HEK293 (cell line): Measurements from ENCODE around the gene PCBD2.

Source experiments
- ELK4 ChIP-seq: IDR thresholded peaks from 2 replicates; pipeline ENCODE4 v1.6.1; 2011; ENCODE audit warnings: mild to moderate bottlenecking, low read depth, low read length, borderline replicate concordance
- GLIS1 ChIP-seq: fragments of 450-650 bp; formaldehyde crosslinking; IDR thresholded peaks from 2 replicates; pipeline ENCODE4 v1.5.1; 2016; ENCODE audit warnings: missing biosample characterization, missing genetic modification characterization
- KLF7 ChIP-seq: fragments of 450-650 bp; formaldehyde crosslinking; IDR thresholded peaks from 2 replicates; pipeline ENCODE4 v1.5.1; 2016; ENCODE audit warnings: missing biosample characterization, missing genetic modification characterization, borderline replicate concordance
- SALL2 ChIP-seq: fragments of 450-650 bp; formaldehyde crosslinking; IDR thresholded peaks from 2 replicates; pipeline ENCODE4 v1.5.0; 2017; ENCODE audit warnings: missing biosample characterization, mild to moderate bottlenecking, missing genetic modification characterization, borderline replicate concordance
- TRIM28 ChIP-seq: IDR thresholded peaks from 2 replicates; pipeline ENCODE4 v1.6.1; 2011; ENCODE audit warnings: low read length, control low read depth, borderline replicate concordance
- ZBTB6 ChIP-seq: fragments of 450-650 bp; formaldehyde crosslinking; IDR thresholded peaks from 2 replicates; pipeline ENCODE4 v1.5.1; 2017; ENCODE audit warnings: missing biosample characterization, missing genetic modification characterization
- ZFP37 ChIP-seq: fragments of 450-650 bp; formaldehyde crosslinking; IDR thresholded peaks from 2 replicates; pipeline ENCODE4 v1.5.1; 2016; ENCODE audit warnings: missing biosample characterization, missing genetic modification characterization
- ZFP69B ChIP-seq: fragments of 450-650 bp; formaldehyde crosslinking; IDR thresholded peaks from 2 replicates; pipeline ENCODE4 v1.5.1; 2016; ENCODE audit warnings: missing biosample characterization, missing genetic modification characterization
- ZNF16 ChIP-seq: fragments of 450-650 bp; formaldehyde crosslinking; IDR thresholded peaks from 2 replicates; pipeline ENCODE4 v1.5.1; 2016; ENCODE audit warnings: low read depth, missing biosample characterization, missing genetic modification characterization
- ZNF174 ChIP-seq: fragments of 450-650 bp; formaldehyde crosslinking; IDR thresholded peaks from 2 replicates; pipeline ENCODE4 v1.5.0; 2017; ENCODE audit warnings: missing biosample characterization, mild to moderate bottlenecking, missing genetic modification characterization
- ZNF221 ChIP-seq: fragments of 450-650 bp; formaldehyde crosslinking; IDR thresholded peaks from 2 replicates; pipeline ENCODE4 v1.5.1; 2017; ENCODE audit warnings: missing biosample characterization, missing genetic modification characterization, borderline replicate concordance
- ZNF23 ChIP-seq: fragments of 450-650 bp; formaldehyde crosslinking; IDR thresholded peaks from 2 replicates; pipeline ENCODE4 v1.5.1; 2016; ENCODE audit warnings: missing biosample characterization, missing genetic modification characterization, borderline replicate concordance
- ZNF248 ChIP-seq: fragments of 450-650 bp; formaldehyde crosslinking; IDR thresholded peaks from 2 replicates; pipeline ENCODE4 v1.5.1; 2017; ENCODE audit warnings: missing biosample characterization, missing genetic modification characterization
- ZNF324 ChIP-seq: fragments of 450-650 bp; formaldehyde crosslinking; IDR thresholded peaks from 2 replicates; pipeline ENCODE4 v1.5.1; 2016; ENCODE audit warnings: missing biosample characterization, missing genetic modification characterization
- ZNF335 ChIP-seq: fragments of 450-650 bp; formaldehyde crosslinking; conservative IDR thresholded peaks from 2 replicates; pipeline ENCODE4 v1.5.1; 2016; ENCODE audit warnings: missing biosample characterization, missing genetic modification characterization
- ZNF354C ChIP-seq: fragments of 450-650 bp; formaldehyde crosslinking; IDR thresholded peaks from 2 replicates; pipeline ENCODE4 v1.5.1; 2016; ENCODE audit warnings: missing biosample characterization, missing genetic modification characterization, low read depth, borderline replicate concordance
- ZNF501 ChIP-seq: fragments of 450-650 bp; formaldehyde crosslinking; IDR thresholded peaks from 2 replicates; pipeline ENCODE4 v1.5.1; 2016; ENCODE audit warnings: missing biosample characterization, missing genetic modification characterization
- ZNF510 ChIP-seq: fragments of 450-650 bp; formaldehyde crosslinking; IDR thresholded peaks from 2 replicates; pipeline ENCODE4 v1.5.1; 2018; ENCODE audit warnings: mild to moderate bottlenecking, missing genetic modification characterization, missing biosample characterization; ENCODE audit not compliant: insufficient replicate concordance
- ZNF530 ChIP-seq: fragments of 450-650 bp; formaldehyde crosslinking; IDR thresholded peaks from 2 replicates; pipeline ENCODE4 v1.5.1; 2016; ENCODE audit warnings: low read depth, missing biosample characterization, missing genetic modification characterization
- ZNF549 ChIP-seq: fragments of 450-650 bp; IDR thresholded peaks from 2 replicates; pipeline ENCODE4 v1.5.1; 2018; ENCODE audit warnings: missing biosample characterization, missing genetic modification characterization, mild to moderate bottlenecking, inconsistent platforms, moderate library complexity
- ZNF560 ChIP-seq: fragments of 450-650 bp; formaldehyde crosslinking; IDR thresholded peaks from 2 replicates; pipeline ENCODE4 v1.5.1; 2017; ENCODE audit warnings: missing biosample characterization, missing genetic modification characterization, borderline replicate concordance
- ZNF561 ChIP-seq: fragments of 450-650 bp; IDR thresholded peaks from 2 replicates; pipeline ENCODE4 v1.5.1; 2018; ENCODE audit warnings: missing biosample characterization, missing genetic modification characterization, borderline replicate concordance
- ZNF610 ChIP-seq: fragments of 450-650 bp; formaldehyde crosslinking; IDR thresholded peaks from 2 replicates; pipeline ENCODE4 v1.5.1; 2016; ENCODE audit warnings: missing biosample characterization, missing genetic modification characterization, borderline replicate concordance
- ZNF660 ChIP-seq: fragments of 450-650 bp; IDR thresholded peaks from 2 replicates; pipeline ENCODE4 v1.5.1; 2018; ENCODE audit warnings: missing biosample characterization, mild to moderate bottlenecking, missing genetic modification characterization
- ZNF677 ChIP-seq: fragments of 450-650 bp; IDR thresholded peaks from 2 replicates; pipeline ENCODE4 v1.5.0; 2018; ENCODE audit warnings: missing biosample characterization, mild to moderate bottlenecking, missing genetic modification characterization, moderate library complexity
- ZNF692 ChIP-seq: fragments of 450-650 bp; formaldehyde crosslinking; IDR thresholded peaks from 2 replicates; pipeline ENCODE4 v1.5.1; 2016; ENCODE audit warnings: missing biosample characterization, missing genetic modification characterization
- ZNF747 ChIP-seq: fragments of 450-650 bp; formaldehyde crosslinking; IDR thresholded peaks from 2 replicates; pipeline ENCODE4 v1.5.1; 2016; ENCODE audit warnings: missing biosample characterization, missing genetic modification characterization
- ZNF76 ChIP-seq: fragments of 450-650 bp; formaldehyde crosslinking; IDR thresholded peaks from 2 replicates; pipeline ENCODE4; 2016; ENCODE audit warnings: low read depth, missing biosample characterization, missing genetic modification characterization, borderline replicate concordance
- TF ChIP-seq, protein P1 (sequence below): fragments of 450-650 bp; formaldehyde crosslinking; IDR thresholded peaks from 2 replicates; pipeline ENCODE4 v1.5.1; 2016; ENCODE audit warnings: missing biosample characterization, missing genetic modification characterization
- TF ChIP-seq, protein P2 (sequence below): fragments of 450-650 bp; IDR thresholded peaks from 2 replicates; pipeline ENCODE4 v1.5.1; 2018; ENCODE audit warnings: missing biosample characterization, missing genetic modification characterization
- TF ChIP-seq, protein P3 (sequence below): fragments of 450-650 bp; formaldehyde crosslinking; IDR thresholded peaks from 2 replicates; pipeline ENCODE4 v1.5.1; 2017; ENCODE audit warnings: missing biosample characterization, missing genetic modification characterization

Gene PCBD2

GRCh38 chr5:134905246-134905996 lies 490 bp downstream of the PCBD2 start (continued):
- TF ChIP-seq ZFP69B (tag by site-specific recombination) (no peak), ZNF23 (no peak), ZNF324 (tag by site-specific recombination) (0 out of 2 replicates have a peak, but pooled peaks have one; percentile 52), GLIS1 (tag by site-specific recombination) (no peak), ZFP37 (tag by site-specific recombination) (no peak), ZNF174 (tag by site-specific recombination) (no peak), ZBTB6 (tag by site-specific recombination) (no peak), ZNF747 (tag by site-specific recombination) (no peak), ZNF16 (tag by site-specific recombination) (no peak), ZNF76 (tag by site-specific recombination) (peak; percentile 29; the same call in 1 of the 2 replicates), ZNF660 (tag by site-specific recombination) (no peak; the same call in 1 of the 2 replicates), SALL2 (no peak), ZNF692 (tag by site-specific recombination) (no peak), ZNF561 (tag by site-specific recombination) (0 out of 2 replicates have a peak, but pooled peaks have one; percentile 48), TRIM28 (no peak), ZNF610 (0 out of 2 replicates have a peak, but pooled peaks have one; percentile 31), ZNF354C (tag by site-specific recombination) (no peak), KLF7 (tag by site-specific recombination) (no peak), ZNF501 (tag by site-specific recombination) (peak; percentile 80), ZNF560 (no peak), ZNF248 (no peak), ZNF530 (tag by site-specific recombination) (no peak), ELK4 (no peak), ZNF549 (tag by site-specific recombination) (no peak), ZNF677 (tag by site-specific recombination) (no peak), ZNF221 (tag by site-specific recombination) (no peak), ZNF335 (tag by site-specific recombination) (peak; percentile 92), ZNF510 (tag by site-specific recombination) (no peak)
- TF ChIP-seq, protein P1, sequence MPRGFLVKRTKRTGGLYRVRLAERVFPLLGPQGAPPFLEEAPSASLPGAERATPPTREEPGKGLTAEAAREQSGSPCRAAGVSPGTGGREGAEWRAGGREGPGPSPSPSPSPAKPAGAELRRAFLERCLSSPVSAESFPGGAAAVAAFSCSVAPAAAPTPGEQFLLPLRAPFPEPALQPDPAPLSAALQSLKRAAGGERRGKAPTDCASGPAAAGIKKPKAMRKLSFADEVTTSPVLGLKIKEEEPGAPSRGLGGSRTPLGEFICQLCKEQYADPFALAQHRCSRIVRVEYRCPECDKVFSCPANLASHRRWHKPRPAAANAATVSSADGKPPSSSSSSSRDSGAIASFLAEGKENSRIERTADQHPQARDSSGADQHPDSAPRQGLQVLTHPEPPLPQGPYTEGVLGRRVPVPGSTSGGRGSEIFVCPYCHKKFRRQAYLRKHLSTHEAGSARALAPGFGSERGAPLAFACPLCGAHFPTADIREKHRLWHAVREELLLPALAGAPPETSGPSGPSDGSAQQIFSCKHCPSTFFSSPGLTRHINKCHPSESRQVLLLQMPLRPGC (tag by site-specific recombination) = no peak
- TF ChIP-seq, protein P2, sequence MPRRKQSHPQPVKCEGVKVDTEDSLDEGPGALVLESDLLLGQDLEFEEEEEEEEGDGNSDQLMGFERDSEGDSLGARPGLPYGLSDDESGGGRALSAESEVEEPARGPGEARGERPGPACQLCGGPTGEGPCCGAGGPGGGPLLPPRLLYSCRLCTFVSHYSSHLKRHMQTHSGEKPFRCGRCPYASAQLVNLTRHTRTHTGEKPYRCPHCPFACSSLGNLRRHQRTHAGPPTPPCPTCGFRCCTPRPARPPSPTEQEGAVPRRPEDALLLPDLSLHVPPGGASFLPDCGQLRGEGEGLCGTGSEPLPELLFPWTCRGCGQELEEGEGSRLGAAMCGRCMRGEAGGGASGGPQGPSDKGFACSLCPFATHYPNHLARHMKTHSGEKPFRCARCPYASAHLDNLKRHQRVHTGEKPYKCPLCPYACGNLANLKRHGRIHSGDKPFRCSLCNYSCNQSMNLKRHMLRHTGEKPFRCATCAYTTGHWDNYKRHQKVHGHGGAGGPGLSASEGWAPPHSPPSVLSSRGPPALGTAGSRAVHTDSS (tag by site-specific recombination) = no peak
- TF ChIP-seq, protein P3, sequence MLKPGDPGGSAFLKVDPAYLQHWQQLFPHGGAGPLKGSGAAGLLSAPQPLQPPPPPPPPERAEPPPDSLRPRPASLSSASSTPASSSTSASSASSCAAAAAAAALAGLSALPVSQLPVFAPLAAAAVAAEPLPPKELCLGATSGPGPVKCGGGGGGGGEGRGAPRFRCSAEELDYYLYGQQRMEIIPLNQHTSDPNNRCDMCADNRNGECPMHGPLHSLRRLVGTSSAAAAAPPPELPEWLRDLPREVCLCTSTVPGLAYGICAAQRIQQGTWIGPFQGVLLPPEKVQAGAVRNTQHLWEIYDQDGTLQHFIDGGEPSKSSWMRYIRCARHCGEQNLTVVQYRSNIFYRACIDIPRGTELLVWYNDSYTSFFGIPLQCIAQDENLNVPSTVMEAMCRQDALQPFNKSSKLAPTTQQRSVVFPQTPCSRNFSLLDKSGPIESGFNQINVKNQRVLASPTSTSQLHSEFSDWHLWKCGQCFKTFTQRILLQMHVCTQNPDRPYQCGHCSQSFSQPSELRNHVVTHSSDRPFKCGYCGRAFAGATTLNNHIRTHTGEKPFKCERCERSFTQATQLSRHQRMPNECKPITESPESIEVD (tag by site-specific recombination) = peak; percentile 59; the same call in 1 of the 2 replicates
